ENCODE measurements around the gene IQCE.
A peak's percentile ranks its signal among the peaks of the same experiment; 100 is the strongest.

Gene IQCE

GRCh38 chr7:2575046-2575732, 16.4 kb downstream of the IQCE start:
- TF ChIP-seq Cebpa-rat (IDR thresholded peaks at IDR 0.05), result peak in 5 of 11 experiments; percentile 14 to 57 (median 48); a peak in 5 of 22 replicates
- Histone ChIP-seq H3K4me2 (peak overlapping the region; percentile 69 to 97 (median 91)), H3K36me3 (peaks cover 0 to 40% (median 8%) of the 10 kb centered on the region in 11 experiments; a peak in 13 of 22 replicates), H3K4me3 (peak overlapping the region in 7 of 10 experiments; percentile 8 to 60 (median 48); a peak in 12 of 20 replicates), H3K27ac (peak overlapping the region in 8 of 11 experiments; percentile 26 to 81 (median 60); a peak in 15 of 22 replicates), H3K27me3 (peaks cover 0 to 41% (median 0%) of the 10 kb centered on the region in 11 experiments; a peak in 5 of 22 replicates), H4K20me1 (peaks cover 0 to 28% (median 0%) of the 10 kb centered on the region in 11 experiments; a peak in 5 of 22 replicates), H3K9ac (peak overlapping the region in 9 of 11 experiments; percentile 5 to 77 (median 48); a peak in 16 of 22 replicates), H3K4me1 (peaks cover 29 to 87% (median 60%) of the 10 kb centered on the region in 10 experiments), H3K9me3 (replicated peaks in 1 of 11) (no peaks in the 10 kb centered on the region)

- Histone ChIP-seq H3K27me3 (peaks cover 0 to 41% (median 0%) of the 10 kb centered on the region in 11 experiments; a peak in 5 of 22 replicates), H3K36me3 (peaks cover 0 to 39% (median 8%) of the 10 kb centered on the region in 11 experiments; a peak in 13 of 22 replicates), H3K27ac (peak overlapping the region in 7 of 11 experiments; percentile 26 to 81 (median 72); a peak in 13 of 22 replicates)
These were observed 17.1 kb downstream of the IQCE start for GRCh38 chr7:2575733-2576340.

GRCh38 chr7:2576742-2577491, 18.1 kb downstream of the IQCE start:
- Histone ChIP-seq H3K4me1 (peaks cover 29 to 85% (median 63%) of the 10 kb centered on the region in 10 experiments), H3K9me3 (replicated peaks in 1 of 11) (no peaks in the 10 kb centered on the region), H3K4me3 (peak overlapping the region in 2 of 10 experiments; percentile 54 to 60; a peak in 3 of 20 replicates), H3K4me2 (peak overlapping the region in 8 of 11 experiments; percentile 89 to 97 (median 92); a peak in 14 of 22 replicates), H3K27me3 (peaks cover 0 to 35% (median 0%) of the 10 kb centered on the region in 11 experiments; a peak in 5 of 22 replicates), H3K36me3 (peaks cover 0 to 33% (median 9%) of the 10 kb centered on the region in 11 experiments; a peak in 13 of 22 replicates), H4K20me1 (peaks cover 0 to 28% (median 0%) of the 10 kb centered on the region in 11 experiments; a peak in 5 of 22 replicates), H3K9ac (peak overlapping the region in 2 of 11 experiments; percentile 23 to 77; a peak in 2 of 22 replicates), H3K27ac (peak overlapping the region in 1 of 11 experiments; percentile 80; a peak in 1 of 22 replicates)
- TF ChIP-seq Cebpa-rat (IDR thresholded peaks at IDR 0.05), result no peak

More at GRCh38 chr7:2575733-2576340, 17.1 kb downstream of the IQCE start:
- peaks cover 0 to 28% (median 0%) of the 10 kb centered on the region in 11 experiments; a peak in 5 of 22 replicates for H4K20me1 ChIP-seq
- H3K4me2 ChIP-seq, result peak overlapping the region; percentile 69 to 97 (median 91)
- peak overlapping the region in 6 of 10 experiments; percentile 19 to 60 (median 50); a peak in 11 of 20 replicates for H3K4me3 ChIP-seq
- peaks cover 29 to 93% (median 67%) of the 10 kb centered on the region in 10 experiments for H3K4me1 ChIP-seq
- no peak for TF ChIP-seq Cebpa-rat (IDR thresholded peaks at IDR 0.05)
- H3K9ac ChIP-seq, result peak overlapping the region in 9 of 11 experiments; percentile 5 to 77 (median 48); a peak in 14 of 22 replicates
- no peaks in the 10 kb centered on the region for H3K9me3 ChIP-seq (replicated peaks in 1 of 11)

GRCh38 chr7:2577914-2578680, 19.3 kb downstream of the IQCE start:
- no peak for TF ChIP-seq Cebpa-rat (IDR thresholded peaks at IDR 0.05)
- H4K20me1 ChIP-seq, result peaks cover 0 to 28% (median 0%) of the 10 kb centered on the region in 11 experiments; a peak in 5 of 22 replicates
- H3K36me3 ChIP-seq, result peaks cover 0 to 27% (median 10%) of the 10 kb centered on the region in 11 experiments; a peak in 12 of 22 replicates
- H3K4me2 ChIP-seq, result peak overlapping the region in 3 of 11 experiments; percentile 12 to 37 (median 14); a peak in 2 of 22 replicates
- H3K27ac ChIP-seq, result no peak overlapping the region
- peaks cover 29 to 73% (median 51%) of the 10 kb centered on the region in 10 experiments for H3K4me1 ChIP-seq
- H3K9me3 ChIP-seq (replicated peaks in 1 of 11), result no peaks in the 10 kb centered on the region
- H3K9ac ChIP-seq, result no peak overlapping the region
- peaks cover 0 to 31% (median 0%) of the 10 kb centered on the region in 11 experiments; a peak in 5 of 22 replicates for H3K27me3 ChIP-seq
- H3K4me3 ChIP-seq, result no peak overlapping the region

- H3K9me3 ChIP-seq (replicated peaks in 1 of 11), result no peaks in the 10 kb centered on the region
- H3K27ac ChIP-seq, result no peak overlapping the region
- peaks cover 0 to 10% (median 0%) of the 10 kb centered on the region in 11 experiments; a peak in 5 of 22 replicates for H4K20me1 ChIP-seq
- H3K4me1 ChIP-seq, result peaks cover 6 to 50% (median 26%) of the 10 kb centered on the region in 10 experiments
- peaks cover 5 to 45% (median 27%) of the 10 kb centered on the region in 11 experiments; a peak in 21 of 22 replicates for H3K36me3 ChIP-seq
- H3K4me2 ChIP-seq, result peak overlapping the region in 7 of 11 experiments; percentile 6 to 63 (median 41); a peak in 12 of 22 replicates
- no peak for TF ChIP-seq Cebpa-rat (IDR thresholded peaks at IDR 0.05)
- H3K4me3 ChIP-seq, result no peak overlapping the region
- H3K27me3 ChIP-seq, result peaks cover 0 to 12% (median 0%) of the 10 kb centered on the region in 11 experiments; a peak in 5 of 22 replicates
- 0 out of 22 replicates have a peak overlapping the region, but pooled peaks of 1 of the 11 experiments have one; percentile 5 for H3K9ac ChIP-seq
These were observed 21.9 kb downstream of the IQCE start for GRCh38 chr7:2580636-2581035.

- Histone ChIP-seq H3K9ac (no peak overlapping the region), H3K4me2 (no peak overlapping the region), H3K27me3 (no peaks in the 10 kb centered on the region), H3K27ac (no peak overlapping the region), H3K9me3 (replicated peaks in 1 of 11) (no peaks in the 10 kb centered on the region), H4K20me1 (peaks cover 0 to 2% (median 0%) of the 10 kb centered on the region in 11 experiments; a peak in 1 of 22 replicates), H3K4me1 (peaks cover 0 to 50% (median 23%) of the 10 kb centered on the region in 10 experiments; a peak in 14 of 20 replicates), H3K36me3 (peaks cover 5 to 52% (median 31%) of the 10 kb centered on the region in 11 experiments; a peak in 21 of 22 replicates), H3K4me3 (no peak overlapping the region)
- no peak for TF ChIP-seq Cebpa-rat (IDR thresholded peaks at IDR 0.05)
These were observed 23.4 kb downstream of the IQCE start for GRCh38 chr7:2582006-2582735.

Data from BLaER1 treated with 17β-estradiol and CSF1 and Interleukin-3, amounts not matched to agents 10 nM and 100 nM (cell line).